ENCODE measurements around the gene BIRC3.

DNA sequence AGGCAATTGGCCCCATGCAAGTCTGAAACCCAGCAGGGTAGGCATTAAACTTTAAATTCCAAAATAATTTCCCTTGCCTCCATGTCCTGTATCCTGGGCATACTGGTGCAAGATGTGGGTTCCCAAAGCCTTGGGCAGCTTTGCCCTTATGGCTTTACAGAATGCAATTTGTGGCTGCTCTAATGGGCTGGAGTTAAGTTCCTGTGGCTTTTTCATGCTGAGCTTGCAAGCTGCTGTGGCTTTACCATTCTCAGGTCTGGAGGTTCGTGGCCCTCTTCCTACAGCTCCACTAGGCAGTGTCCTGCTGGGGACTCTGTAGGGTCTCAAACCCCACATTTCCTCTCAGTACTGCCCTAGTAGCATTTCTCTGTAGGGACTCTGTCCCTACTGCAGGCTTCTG lies 15.0 kb upstream of the BIRC3 start:
- TF ChIP-seq BACH1 (IDR thresholded peaks at IDR 0.05; ENCODE audit: low read length) = no peak
- no peak for TF ChIP-seq POLR2A (IDR thresholded peaks at IDR 0.05; ENCODE audit: control extremely low read depth in 1 of 2, low read depth in 2 of 2, low read length in 2 of 2)
- no peak for TF ChIP-seq EZH2 (IDR thresholded peaks at IDR 0.05; ENCODE audit: low read depth, low read length, severe bottlenecking)
- TF ChIP-seq, protein P1, sequence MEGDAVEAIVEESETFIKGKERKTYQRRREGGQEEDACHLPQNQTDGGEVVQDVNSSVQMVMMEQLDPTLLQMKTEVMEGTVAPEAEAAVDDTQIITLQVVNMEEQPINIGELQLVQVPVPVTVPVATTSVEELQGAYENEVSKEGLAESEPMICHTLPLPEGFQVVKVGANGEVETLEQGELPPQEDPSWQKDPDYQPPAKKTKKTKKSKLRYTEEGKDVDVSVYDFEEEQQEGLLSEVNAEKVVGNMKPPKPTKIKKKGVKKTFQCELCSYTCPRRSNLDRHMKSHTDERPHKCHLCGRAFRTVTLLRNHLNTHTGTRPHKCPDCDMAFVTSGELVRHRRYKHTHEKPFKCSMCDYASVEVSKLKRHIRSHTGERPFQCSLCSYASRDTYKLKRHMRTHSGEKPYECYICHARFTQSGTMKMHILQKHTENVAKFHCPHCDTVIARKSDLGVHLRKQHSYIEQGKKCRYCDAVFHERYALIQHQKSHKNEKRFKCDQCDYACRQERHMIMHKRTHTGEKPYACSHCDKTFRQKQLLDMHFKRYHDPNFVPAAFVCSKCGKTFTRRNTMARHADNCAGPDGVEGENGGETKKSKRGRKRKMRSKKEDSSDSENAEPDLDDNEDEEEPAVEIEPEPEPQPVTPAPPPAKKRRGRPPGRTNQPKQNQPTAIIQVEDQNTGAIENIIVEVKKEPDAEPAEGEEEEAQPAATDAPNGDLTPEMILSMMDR (IDR thresholded peaks at IDR 0.05; ENCODE audit: control extremely low read depth in 1 of 3, insufficient read depth in 1 of 3, low read depth in 1 of 3, low read length in 3 of 3) = no peak
- no peak for TF ChIP-seq PHF8 (conservative IDR thresholded peaks at IDR 0.05; ENCODE audit: low read depth, low read length)
- TF ChIP-seq, protein P2, sequence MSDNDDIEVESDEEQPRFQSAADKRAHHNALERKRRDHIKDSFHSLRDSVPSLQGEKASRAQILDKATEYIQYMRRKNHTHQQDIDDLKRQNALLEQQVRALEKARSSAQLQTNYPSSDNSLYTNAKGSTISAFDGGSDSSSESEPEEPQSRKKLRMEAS (IDR thresholded peaks at IDR 0.05) = no peak
- TF ChIP-seq RAD21 (IDR thresholded peaks at IDR 0.05 in 1 of 2, conservative IDR thresholded peaks at IDR 0.05 in 1 of 2; ENCODE audit: low read depth in 2 of 2, low read length in 2 of 2) = no peak
- TF ChIP-seq, protein P3, sequence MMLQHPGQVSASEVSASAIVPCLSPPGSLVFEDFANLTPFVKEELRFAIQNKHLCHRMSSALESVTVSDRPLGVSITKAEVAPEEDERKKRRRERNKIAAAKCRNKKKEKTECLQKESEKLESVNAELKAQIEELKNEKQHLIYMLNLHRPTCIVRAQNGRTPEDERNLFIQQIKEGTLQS (IDR thresholded peaks at IDR 0.05; ENCODE audit: insufficient read depth, low read depth, low read length) = no peak
- TF ChIP-seq KDM5A (IDR thresholded peaks at IDR 0.05; ENCODE audit: low read length) = no peak
- TF ChIP-seq HDAC2 (IDR thresholded peaks at IDR 0.05; ENCODE audit: borderline replicate concordance in 1 of 2, low read depth in 2 of 2, low read length in 2 of 2) = no peak
